Activated naive CD8-positive, alpha-beta T cell treated with anti-CD3 and anti-CD28 coated beads, Interleukin-2, amount 50 U/mL, for 24 hours (primary cell): ENCODE measurements around the gene PTH2R.
"Not testable (repeated sequence)": the region's sequence is repeated elsewhere in the genome, so short reads cannot be mapped to it uniquely, and the experiment has no call there.

Source experiments
- ATAC-seq: fragments of 150-1000 bp; cut with Tn5 transposase; one replicate; pipeline ENCODE4 v1.10.0; 2021
- DNase-seq: peaks from one replicate; pipeline ENCODE4 v3.0.0; 2021
- H3K27ac Mint-ChIP-seq: one replicate; pipeline ENCODE4 v1.8.0; 2021; ENCODE audit warnings: mild to moderate bottlenecking, mixed read lengths
- H3K27me3 Mint-ChIP-seq: one replicate; pipeline ENCODE4 v1.8.0; 2021; ENCODE audit warnings: mixed read lengths
- H3K36me3 Mint-ChIP-seq: one replicate; pipeline ENCODE4 v1.8.0; 2021; ENCODE audit warnings: low read depth, mixed read lengths
- H3K4me1 Mint-ChIP-seq: one replicate; pipeline ENCODE4 v1.8.0; 2021; ENCODE audit warnings: mixed read lengths
- H3K4me3 Mint-ChIP-seq: one replicate; pipeline ENCODE4 v1.8.0; 2021; ENCODE audit warnings: mild to moderate bottlenecking, moderate library complexity, mixed read lengths
- H3K9me3 Mint-ChIP-seq: one replicate; pipeline ENCODE4 v1.8.0; 2021; ENCODE audit warnings: mixed read lengths

The PTH2R gene

GRCh38 chr2:208489687-208490086, 83.1 kb downstream of the PTH2R start:
- H3K36me3 Mint-ChIP-seq = no peaks in the 10 kb centered on the region

GRCh38 chr2:208490492-208490891, 83.9 kb downstream of the PTH2R start:
- no peaks in the 10 kb centered on the region for H3K9me3 Mint-ChIP-seq
- ATAC-seq (no peak), DNase-seq (no peak)
- H3K27me3 Mint-ChIP-seq = peaks cover 2% of the 10 kb centered on the region
- H3K4me1 Mint-ChIP-seq = no peaks in the 10 kb centered on the region
- no peak overlapping the region for H3K27ac Mint-ChIP-seq
- no peak overlapping the region for H3K4me3 Mint-ChIP-seq
- H3K36me3 Mint-ChIP-seq = no peaks in the 10 kb centered on the region

More at GRCh38 chr2:208489687-208490086, 83.1 kb downstream of the PTH2R start:
- Mint-ChIP-seq H3K4me3 (no peak overlapping the region), H3K4me1 (no peaks in the 10 kb centered on the region), H3K27ac (no peak overlapping the region), H3K27me3 (no peaks in the 10 kb centered on the region), H3K9me3 (no peaks in the 10 kb centered on the region)
- ATAC-seq (no peak), DNase-seq (no peak)

GRCh38 chr2:208491641-208492040, 85.0 kb downstream of the PTH2R start:
- H3K9me3 Mint-ChIP-seq = no peaks in the 10 kb centered on the region
- no peak overlapping the region for H3K27ac Mint-ChIP-seq
- DNase-seq (no peak), ATAC-seq (no peak)
- H3K4me1 Mint-ChIP-seq = no peaks in the 10 kb centered on the region
- H3K36me3 Mint-ChIP-seq = no peaks in the 10 kb centered on the region
- H3K27me3 Mint-ChIP-seq = peaks cover 2% of the 10 kb centered on the region
- H3K4me3 Mint-ChIP-seq = no peak overlapping the region

GRCh38 chr2:208492069-208492468, 85.5 kb downstream of the PTH2R start:
- Mint-ChIP-seq H3K36me3 (no peaks in the 10 kb centered on the region), H3K4me3 (no peak overlapping the region), H3K27ac (no peak overlapping the region), H3K27me3 (peaks cover 2% of the 10 kb centered on the region), H3K4me1 (no peaks in the 10 kb centered on the region), H3K9me3 (no peaks in the 10 kb centered on the region)
- ATAC-seq = no peak
- DNase-seq = no peak

GRCh38 chr2:208493186-208493585, 86.6 kb downstream of the PTH2R start:
- no peak overlapping the region for H3K27ac Mint-ChIP-seq
- H3K9me3 Mint-ChIP-seq = no peaks in the 10 kb centered on the region
- H3K4me3 Mint-ChIP-seq = no peak overlapping the region
- no peaks in the 10 kb centered on the region for H3K4me1 Mint-ChIP-seq
- no peak for ATAC-seq
- H3K36me3 Mint-ChIP-seq = no peaks in the 10 kb centered on the region
- peaks cover 2% of the 10 kb centered on the region for H3K27me3 Mint-ChIP-seq
- no peak for DNase-seq

GRCh38 chr2:208496129-208496528, 89.5 kb downstream of the PTH2R start:
- Mint-ChIP-seq H3K27ac (no peak overlapping the region), H3K9me3 (no peaks in the 10 kb centered on the region), H3K27me3 (peaks cover 2% of the 10 kb centered on the region), H3K36me3 (no peaks in the 10 kb centered on the region), H3K4me3 (no peak overlapping the region), H3K4me1 (no peaks in the 10 kb centered on the region)
- DNase-seq = no peak
- no peak for ATAC-seq

GRCh38 chr2:208501206-208501605, 94.6 kb downstream of the PTH2R start:
- H3K36me3 Mint-ChIP-seq = no peaks in the 10 kb centered on the region
- no peak overlapping the region for H3K27ac Mint-ChIP-seq
- DNase-seq = no peak
- no peak for ATAC-seq
- H3K9me3 Mint-ChIP-seq = no peaks in the 10 kb centered on the region
- H3K4me1 Mint-ChIP-seq = no peaks in the 10 kb centered on the region
- no peak overlapping the region for H3K4me3 Mint-ChIP-seq
- H3K27me3 Mint-ChIP-seq = no peaks in the 10 kb centered on the region

GRCh38 chr2:208502288-208502687, 95.7 kb downstream of the PTH2R start:
- Mint-ChIP-seq H3K9me3 (no peaks in the 10 kb centered on the region), H3K27me3 (no peaks in the 10 kb centered on the region), H3K36me3 (no peaks in the 10 kb centered on the region), H3K27ac (no peak overlapping the region), H3K4me3 (no peak overlapping the region), H3K4me1 (no peaks in the 10 kb centered on the region)
- no peak for ATAC-seq
- no peak for DNase-seq

GRCh38 chr2:208505365-208505764, 98.8 kb downstream of the PTH2R start:
- not testable (repeated sequence) for DNase-seq, H3K4me1 Mint-ChIP-seq, H3K27me3 Mint-ChIP-seq, H3K27ac Mint-ChIP-seq, H3K4me3 Mint-ChIP-seq, H3K9me3 Mint-ChIP-seq, ATAC-seq, H3K36me3 Mint-ChIP-seq

GRCh38 chr2:208509586-208509985, 103.0 kb downstream of the PTH2R start:
- no peak for ATAC-seq
- Mint-ChIP-seq H3K27ac (no peak overlapping the region), H3K4me1 (no peaks in the 10 kb centered on the region), H3K4me3 (no peak overlapping the region), H3K9me3 (peaks cover 5% of the 10 kb centered on the region), H3K27me3 (no peaks in the 10 kb centered on the region), H3K36me3 (no peaks in the 10 kb centered on the region)
- no peak for DNase-seq

- Mint-ChIP-seq H3K9me3 (peaks cover 12% of the 10 kb centered on the region), H3K4me1 (no peaks in the 10 kb centered on the region), H3K27ac (no peak overlapping the region), H3K4me3 (no peak overlapping the region), H3K36me3 (no peaks in the 10 kb centered on the region), H3K27me3 (no peaks in the 10 kb centered on the region)
- DNase-seq (no peak), ATAC-seq (no peak)
These were observed 104.4 kb downstream of the PTH2R start for GRCh38 chr2:208511016-208511415.

- ATAC-seq (no peak), DNase-seq (no peak)
- H3K27me3 Mint-ChIP-seq = no peaks in the 10 kb centered on the region
- no peaks in the 10 kb centered on the region for H3K36me3 Mint-ChIP-seq
- no peak overlapping the region for H3K27ac Mint-ChIP-seq
- no peak overlapping the region for H3K4me3 Mint-ChIP-seq
- H3K9me3 Mint-ChIP-seq = peaks cover 12% of the 10 kb centered on the region
- no peaks in the 10 kb centered on the region for H3K4me1 Mint-ChIP-seq
These were observed 105.0 kb downstream of the PTH2R start for GRCh38 chr2:208511573-208511972.

- no peak overlapping the region for H3K4me3 Mint-ChIP-seq
- no peaks in the 10 kb centered on the region for H3K36me3 Mint-ChIP-seq
- no peak overlapping the region for H3K27ac Mint-ChIP-seq
- H3K9me3 Mint-ChIP-seq = peaks cover 8% of the 10 kb centered on the region
- H3K27me3 Mint-ChIP-seq = no peaks in the 10 kb centered on the region
- H3K4me1 Mint-ChIP-seq = no peaks in the 10 kb centered on the region
- ATAC-seq (no peak), DNase-seq (no peak)
These were observed 108.5 kb downstream of the PTH2R start for GRCh38 chr2:208515099-208515498.

- H3K27me3 Mint-ChIP-seq, H3K27ac Mint-ChIP-seq, DNase-seq, H3K36me3 Mint-ChIP-seq, H3K9me3 Mint-ChIP-seq, H3K4me1 Mint-ChIP-seq, ATAC-seq, H3K4me3 Mint-ChIP-seq: not testable (repeated sequence)
These were observed 116.5 kb downstream of the PTH2R start for GRCh38 chr2:208523069-208523468.

- not testable (repeated sequence) for DNase-seq, H3K36me3 Mint-ChIP-seq, H3K9me3 Mint-ChIP-seq, H3K4me1 Mint-ChIP-seq, ATAC-seq, H3K27me3 Mint-ChIP-seq, H3K4me3 Mint-ChIP-seq, H3K27ac Mint-ChIP-seq
These were observed 118.6 kb downstream of the PTH2R start for GRCh38 chr2:208525165-208525564.

GRCh38 chr2:208529796-208530195, 123.2 kb downstream of the PTH2R start:
- Mint-ChIP-seq H3K4me3 (no peak overlapping the region), H3K27ac (no peak overlapping the region), H3K36me3 (no peaks in the 10 kb centered on the region), H3K27me3 (no peaks in the 10 kb centered on the region), H3K9me3 (no peaks in the 10 kb centered on the region), H3K4me1 (no peaks in the 10 kb centered on the region)
- no peak for DNase-seq
- no peak for ATAC-seq
